GM23248 (cell line): ENCODE data around the gene GBE1. TPM values are rescaled to one million over a fixed set of nuclear protein-coding genes. Genes with fewer than 3 reads are reported as not detected.

ENCODE experiments used
- DNase-seq: peaks from one replicate; pipeline ENCODE4 v3.0.0-alpha.2; 2015
- H2AFZ ChIP-seq: fragments of 200-600 bp; sonication (generic); 2 replicates; pipeline ENCODE4 v1.6.1; 2016; ENCODE audit warnings: antibody characterized with exemption
- H3F3A ChIP-seq: fragments of 200-600 bp; sonication (generic); 2 replicates; pipeline ENCODE4 v1.6.1; 2016; ENCODE audit warnings: mild to moderate bottlenecking, antibody characterized with exemption, mixed run types; ENCODE audit not compliant: insufficient read depth
- H3K27ac ChIP-seq: fragments of 200-600 bp; sonication (generic); 2 replicates; pipeline ENCODE4 v1.5.1; 2016; ENCODE audit warnings: mild to moderate bottlenecking
- H3K27me3 ChIP-seq: fragments of 200-600 bp; sonication (generic); replicated peaks from 2 replicates; pipeline ENCODE4 v1.6.1; 2016; ENCODE audit warnings: mild to moderate bottlenecking; ENCODE audit not compliant: insufficient read depth
- H3K36me3 ChIP-seq: fragments of 200-600 bp; sonication (generic); 2 replicates; pipeline ENCODE4 v1.6.1; 2016; ENCODE audit warnings: low read depth, mild to moderate bottlenecking
- H3K4me1 ChIP-seq: fragments of 200-600 bp; sonication (generic); 2 replicates; pipeline ENCODE4 v1.6.1; 2016; ENCODE audit warnings: mild to moderate bottlenecking; ENCODE audit not compliant: insufficient read depth
- H3K4me2 ChIP-seq: fragments of 200-600 bp; sonication (generic); one replicate; pipeline ENCODE4 v1.6.1; 2016; ENCODE audit warnings: mild to moderate bottlenecking; ENCODE audit not compliant: unreplicated experiment
- H3K4me3 ChIP-seq: fragments of 200-600 bp; sonication (generic); 2 replicates; pipeline ENCODE4 v1.5.1; 2016; ENCODE audit warnings: mild to moderate bottlenecking
- H3K79me2 ChIP-seq: fragments of 200-600 bp; sonication (generic); 2 replicates; pipeline ENCODE4 v1.6.1; 2016; ENCODE audit warnings: mild to moderate bottlenecking; ENCODE audit not compliant: insufficient read depth
- H3K9ac ChIP-seq: fragments of 200-600 bp; sonication (generic); 2 replicates; pipeline ENCODE4 v1.6.1; 2016; ENCODE audit warnings: mild to moderate bottlenecking
- H3K9me2 ChIP-seq: fragments of 200-600 bp; sonication (generic); 2 replicates; pipeline ENCODE4 v1.6.1; 2016; ENCODE audit warnings: mixed run types, mild to moderate bottlenecking, moderate library complexity; ENCODE audit not compliant: insufficient read depth
- H3K9me3 ChIP-seq: fragments of 200-600 bp; sonication (generic); one replicate; pipeline ENCODE4 v1.6.1; 2017; ENCODE audit warnings: low read depth
- H4K20me1 ChIP-seq: fragments of 200-600 bp; sonication (generic); 2 replicates; pipeline ENCODE4 v1.6.0; 2016; ENCODE audit not compliant: insufficient read depth
- EZH2 ChIP-seq: fragments of 200-600 bp; sonication (generic); IDR thresholded peaks from 2 replicates; pipeline ENCODE4 v1.6.1; 2018; ENCODE audit warnings: antibody characterized with exemption, mild to moderate bottlenecking; ENCODE audit not compliant: insufficient read depth, poor library complexity, severe bottlenecking
- EZH2phosphoT487 ChIP-seq: fragments of 200-600 bp; sonication (generic); IDR thresholded peaks from 2 replicates; pipeline ENCODE4 v1.6.1; 2018; ENCODE audit warnings: antibody characterized with exemption, moderate library complexity, mild to moderate bottlenecking, low read depth; ENCODE audit not compliant: insufficient read depth
- WGBS, 2 experiments: methylation state at CpG; one replicate each; pipeline ENCODE4 v1.1.6; 2015 to 2017; ENCODE audit warnings: low lambda C conversion rate in 2 of 2, low coverage in 1 of 2; ENCODE audit errors: missing lambda C conversion rate in 2 of 2; 5-methylcytosine and 5-hydroxymethylcytosine counted together
- in situ Hi-C: fragments of 300-500 bp; cut with MboI; formaldehyde crosslinking; loops from 2 replicates; pipeline ENCODE4 v1.15.0; 2020
- polyA plus RNA-seq: library from polyadenylated mRNA; unstranded; fragments of >200 nt; fragmentation: Nextera tagmentation; extraction: Ambion mirVana; gene quantifications from 2 replicates; pipeline ENCODE4 v1.2.1, GENCODE V29; 2016
- total RNA-seq: library from RNA; depleted of rRNA; stranded (reverse); fragments of >200 nt; shearing (Covaris generic); gene quantifications from 2 replicates; pipeline ENCODE4 v1.2.3, GENCODE V29; 2014

Gene GBE1
- total and polyA plus RNA-seq, 2 experiments from 2014 or later, result 130 to 166 TPM

DNA sequence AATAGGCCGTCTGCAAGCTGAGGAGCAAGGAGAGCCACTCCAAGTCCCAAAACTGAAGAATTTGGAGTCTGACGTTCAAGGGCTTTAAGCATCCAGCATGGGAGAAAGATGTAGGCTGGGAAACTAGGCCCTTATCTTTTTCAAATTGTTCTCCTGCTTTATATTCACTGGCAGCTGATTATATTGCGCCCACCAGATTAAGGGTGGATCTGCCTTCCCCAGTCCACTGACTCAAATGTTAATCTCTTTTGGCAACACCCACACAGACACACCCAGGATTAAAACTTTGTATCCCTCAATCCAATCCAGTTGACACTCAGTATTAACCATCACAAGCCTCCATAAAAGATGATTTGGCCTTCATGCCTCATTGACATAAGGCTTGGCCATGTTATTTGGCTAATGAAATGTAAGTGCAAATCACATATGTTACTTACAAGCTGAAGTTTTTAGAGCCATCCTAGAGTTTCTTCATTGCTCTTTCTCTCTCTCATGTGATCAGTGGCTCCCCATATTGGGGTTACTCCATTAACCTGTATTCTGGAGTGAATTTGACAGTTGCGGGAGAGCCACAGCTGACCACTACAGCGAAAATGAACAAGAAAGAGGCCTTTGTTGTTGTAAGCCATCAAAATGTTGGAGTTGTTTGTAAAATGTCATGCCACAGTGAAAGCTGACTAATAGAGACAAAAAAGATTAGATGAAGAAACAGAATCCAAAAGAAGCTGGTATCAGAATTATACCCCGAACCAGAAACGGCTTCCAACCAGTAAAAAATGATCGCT lies 61.7 kb downstream of the GBE1 start:
- no peaks in the 10 kb centered on the region for H3K9me2 ChIP-seq
- H2AFZ ChIP-seq, result no peak overlapping the region
- DNase-seq, result no peak
- H3K36me3 ChIP-seq, result peaks cover 28% of the 10 kb centered on the region; the same call in 1 of the 2 replicates
- H3K9me3 ChIP-seq, result no peaks in the 10 kb centered on the region
- peaks cover 89% of the 10 kb centered on the region for H3K79me2 ChIP-seq
- H3K9ac ChIP-seq, result no peak overlapping the region
- no peaks in the 10 kb centered on the region for H3K4me1 ChIP-seq
- no peak overlapping the region for H3K27ac ChIP-seq
- TF ChIP-seq EZH2phosphoT487, result no peak
- TF ChIP-seq EZH2, result no peak
- H3K4me3 ChIP-seq, result no peak overlapping the region
- peaks cover 10% of the 10 kb centered on the region; the same call in 1 of the 2 replicates for H3F3A ChIP-seq
- no peaks in the 10 kb centered on the region for H4K20me1 ChIP-seq
- in situ Hi-C loops, result no loop called here
- no peaks in the 10 kb centered on the region for H3K27me3 ChIP-seq
- H3K4me2 ChIP-seq, result no peak overlapping the region
- 88 to 92% methylated on average over 8 of the region's 8 CpGs for WGBS, 2 experiments

DNA sequence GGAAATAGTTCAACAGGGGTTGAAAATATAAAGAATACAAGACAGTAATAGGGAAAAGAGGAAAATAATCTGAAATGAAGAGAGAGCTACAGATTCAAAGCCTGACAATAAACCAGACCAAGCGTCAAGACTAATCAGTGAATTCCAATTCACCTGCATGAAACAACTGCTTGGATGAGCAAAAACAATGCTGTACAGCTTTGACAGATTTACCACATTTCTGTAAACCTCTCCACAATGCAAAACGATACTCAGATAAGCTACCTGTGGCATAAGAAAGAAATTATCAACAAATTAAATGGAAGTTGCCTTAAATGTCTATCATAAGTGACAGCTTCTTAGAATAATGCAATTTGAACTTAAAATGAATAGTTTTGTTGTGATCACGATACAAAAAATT lies 65.4 kb downstream of the GBE1 start:
- TF ChIP-seq EZH2 (no peak), EZH2phosphoT487 (no peak)
- H3F3A ChIP-seq, result no peaks in the 10 kb centered on the region; the same call in 1 of the 2 replicates
- no peak overlapping the region for H3K4me3 ChIP-seq
- H3K9me3 ChIP-seq, result no peaks in the 10 kb centered on the region
- DNase-seq, result no peak
- H2AFZ ChIP-seq, result no peak overlapping the region
- no peaks in the 10 kb centered on the region for H3K9me2 ChIP-seq
- no peak overlapping the region for H3K9ac ChIP-seq
- peaks cover 18% of the 10 kb centered on the region; the same call in 1 of the 2 replicates for H3K36me3 ChIP-seq
- no peaks in the 10 kb centered on the region for H4K20me1 ChIP-seq
- H3K27ac ChIP-seq, result no peak overlapping the region
- H3K4me1 ChIP-seq, result peaks cover 21% of the 10 kb centered on the region
- peaks cover 91% of the 10 kb centered on the region for H3K79me2 ChIP-seq
- in situ Hi-C loops, result no loop called here
- no peak overlapping the region for H3K4me2 ChIP-seq
- no peaks in the 10 kb centered on the region for H3K27me3 ChIP-seq
- 85 to 86% methylated on average over 3 of the region's 3 CpGs for WGBS, 2 experiments

DNA sequence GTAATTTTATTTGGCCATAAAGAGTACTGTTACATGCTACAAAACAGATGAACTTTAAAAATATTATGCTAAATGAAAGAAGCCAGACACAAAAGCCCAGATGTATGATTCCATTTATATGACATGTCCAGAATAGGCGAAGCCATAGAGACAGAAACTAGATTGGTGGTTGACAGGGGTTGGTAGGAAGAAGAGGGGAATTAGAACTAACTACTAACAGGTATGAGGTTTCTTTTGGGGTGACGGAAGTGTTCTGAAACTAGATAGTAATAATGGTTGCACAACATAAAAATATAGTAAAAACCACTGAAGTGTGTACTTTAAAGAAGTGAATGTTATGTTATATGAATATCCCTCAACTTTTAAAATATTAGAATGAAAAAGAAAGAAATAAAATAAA lies 66.1 kb downstream of the GBE1 start:
- Histone ChIP-seq H3K9me2 (no peaks in the 10 kb centered on the region), H3K27me3 (no peaks in the 10 kb centered on the region), H3F3A (peaks cover under 1% of the 10 kb centered on the region), H2AFZ (no peak overlapping the region), H3K4me3 (no peak overlapping the region), H3K27ac (no peak overlapping the region), H3K9ac (no peak overlapping the region), H3K36me3 (peaks cover 26% of the 10 kb centered on the region), H3K4me2 (no peak overlapping the region), H3K4me1 (peaks cover 21% of the 10 kb centered on the region), H3K9me3 (no peaks in the 10 kb centered on the region), H3K79me2 (peaks cover 91% of the 10 kb centered on the region), H4K20me1 (0 out of 2 replicates have a peak, but pooled peaks cover 2% of the 10 kb centered on the region)
- in situ Hi-C loops, result no loop called here
- no peak for DNase-seq
- TF ChIP-seq EZH2 (no peak), EZH2phosphoT487 (no peak)
- WGBS, 2 experiments, result 98% methylated on average over 2 of the region's 2 CpGs

DNA sequence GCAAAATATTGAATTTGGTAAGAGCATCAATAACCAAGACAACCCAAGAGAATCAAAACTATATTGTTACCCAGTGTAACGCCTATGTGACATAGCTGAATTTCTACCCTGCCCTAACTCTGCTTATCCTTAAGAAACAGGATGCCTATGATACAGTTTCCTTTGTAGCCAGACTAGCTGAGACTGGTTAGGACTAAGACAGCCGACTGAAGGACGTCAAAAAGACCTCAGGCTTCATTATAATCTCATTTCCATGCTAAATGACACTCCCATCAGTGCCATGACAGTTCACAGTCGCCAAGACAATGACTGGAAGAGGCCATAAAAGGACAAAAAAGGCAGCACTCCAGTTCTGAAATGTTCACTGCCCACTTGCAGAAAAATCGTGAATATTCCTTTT lies 66.8 kb downstream of the GBE1 start:
- Histone ChIP-seq H3K36me3 (peaks cover 26% of the 10 kb centered on the region), H3K9me3 (no peaks in the 10 kb centered on the region), H3K4me1 (peaks cover 21% of the 10 kb centered on the region), H3K9ac (no peak overlapping the region), H3K9me2 (no peaks in the 10 kb centered on the region), H3K4me2 (no peak overlapping the region), H3F3A (peaks cover 4% of the 10 kb centered on the region), H2AFZ (no peak overlapping the region), H3K27ac (no peak overlapping the region), H3K4me3 (no peak overlapping the region), H4K20me1 (0 out of 2 replicates have a peak, but pooled peaks cover 4% of the 10 kb centered on the region), H3K27me3 (no peaks in the 10 kb centered on the region), H3K79me2 (peaks cover 91% of the 10 kb centered on the region)
- 98 to 99% methylated on average over 5 of the region's 5 CpGs for whole genome bisulfite sequencing, 2 experiments
- in situ Hi-C loops, result no loop called here
- no peak for DNase-seq
- no peak for TF ChIP-seq EZH2phosphoT487
- no peak for TF ChIP-seq EZH2
